HG02763 (cell line): ENCODE measurements around the gene GNG4.
"Not testable (repeated sequence)": the region's sequence is repeated elsewhere in the genome, so short reads cannot be mapped to it uniquely, and the experiment has no call there.

Experiments used
- ATAC-seq: cut with Tn5 transposase; IDR thresholded peaks from one replicate; pipeline ENCODE4 v1.9.1; 2021; ENCODE audit warnings: mild to moderate bottlenecking, moderate library complexity; ENCODE audit not compliant: unreplicated experiment

GNG4 gene

DNA sequence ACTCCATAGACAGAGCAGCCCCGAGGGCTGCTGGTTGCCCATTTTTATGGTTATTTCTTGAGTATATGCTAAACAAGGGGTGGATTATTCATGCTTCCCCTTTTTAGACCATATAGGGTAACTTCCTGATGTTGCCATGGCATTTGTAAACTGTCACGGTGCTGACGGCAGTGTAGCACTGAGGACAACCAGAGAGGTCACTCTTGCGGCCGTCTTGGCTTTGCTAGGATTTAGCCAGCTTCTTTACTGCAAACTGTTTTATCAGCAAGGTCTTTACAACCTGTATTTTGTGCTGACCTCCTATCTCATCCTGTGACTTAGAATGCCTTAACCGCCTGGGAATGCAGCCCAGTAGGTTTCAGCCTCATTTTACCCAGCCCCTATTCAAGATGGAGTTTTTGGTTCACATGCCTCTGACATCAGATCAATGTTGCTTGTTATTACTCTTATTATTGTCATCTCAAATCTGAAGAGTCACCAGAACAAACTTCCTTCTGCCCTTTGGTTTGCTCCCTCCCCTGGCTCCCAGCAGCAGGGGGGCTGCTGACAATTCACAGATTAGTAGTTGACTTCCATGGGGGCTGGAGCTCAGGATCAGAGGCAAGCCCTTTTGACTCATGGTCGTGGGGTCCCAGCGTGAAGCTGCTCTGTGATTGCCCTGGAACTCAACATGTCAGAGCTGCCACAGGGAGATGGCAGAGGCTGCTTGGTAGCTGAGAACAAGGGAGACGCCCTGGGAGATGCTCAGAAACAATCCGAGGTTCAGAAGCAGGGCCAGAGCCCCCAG is 103.0 kb downstream of the GNG4 start:
- ATAC-seq = not testable (repeated sequence)

DNA sequence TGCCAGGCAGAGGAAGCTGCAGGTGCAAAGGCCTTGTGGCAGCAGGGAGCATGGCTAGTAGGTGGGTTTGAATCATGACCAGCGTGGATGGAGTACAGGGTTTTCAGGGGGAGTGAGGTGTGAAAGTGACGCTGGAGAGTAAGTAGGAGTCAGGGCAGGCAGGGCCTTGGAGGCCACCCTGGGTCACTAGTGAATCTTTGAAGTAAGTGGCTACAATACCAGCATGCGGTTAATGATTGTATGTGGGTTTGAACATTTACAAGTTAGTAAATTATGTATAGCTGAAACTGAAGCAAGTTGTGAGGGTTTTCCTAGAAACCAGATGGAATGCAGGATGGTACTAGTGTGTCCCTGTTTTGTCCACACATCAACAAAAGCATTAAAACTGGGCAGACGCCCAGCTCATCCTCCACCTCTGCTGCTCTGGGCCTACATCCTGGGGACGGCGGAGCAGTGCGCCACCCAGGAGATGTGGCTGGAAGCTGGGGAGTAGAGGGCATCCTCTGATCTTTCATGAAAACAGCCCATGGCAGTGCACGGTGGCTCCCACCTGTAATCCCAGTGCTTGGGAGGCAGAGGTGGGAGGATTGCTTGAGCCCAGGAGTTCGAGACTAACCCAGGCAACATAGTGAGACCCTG is 104.2 kb downstream of the GNG4 start:
- ATAC-seq = no peak

DNA sequence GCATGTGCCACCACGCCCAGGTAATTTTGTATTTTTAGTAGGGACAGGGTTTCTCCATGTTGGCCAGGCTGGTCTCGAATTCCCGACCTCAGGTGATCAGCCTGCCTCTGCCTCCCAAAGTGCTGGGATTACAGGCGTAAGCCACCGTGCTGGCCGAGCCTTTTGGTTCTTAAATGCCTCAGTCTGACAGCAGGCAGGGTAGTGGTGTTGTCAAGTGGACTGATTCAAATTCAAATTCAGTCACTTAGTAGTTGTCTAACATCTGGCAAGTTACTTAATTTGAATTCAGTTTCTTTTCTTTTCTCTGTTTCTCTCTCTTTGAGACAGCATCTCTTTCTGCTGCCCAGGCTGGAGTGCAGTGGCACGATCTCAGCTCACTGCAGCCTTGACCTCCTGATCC is 106.7 kb downstream of the GNG4 start:
- ATAC-seq = not testable (repeated sequence)

DNA sequence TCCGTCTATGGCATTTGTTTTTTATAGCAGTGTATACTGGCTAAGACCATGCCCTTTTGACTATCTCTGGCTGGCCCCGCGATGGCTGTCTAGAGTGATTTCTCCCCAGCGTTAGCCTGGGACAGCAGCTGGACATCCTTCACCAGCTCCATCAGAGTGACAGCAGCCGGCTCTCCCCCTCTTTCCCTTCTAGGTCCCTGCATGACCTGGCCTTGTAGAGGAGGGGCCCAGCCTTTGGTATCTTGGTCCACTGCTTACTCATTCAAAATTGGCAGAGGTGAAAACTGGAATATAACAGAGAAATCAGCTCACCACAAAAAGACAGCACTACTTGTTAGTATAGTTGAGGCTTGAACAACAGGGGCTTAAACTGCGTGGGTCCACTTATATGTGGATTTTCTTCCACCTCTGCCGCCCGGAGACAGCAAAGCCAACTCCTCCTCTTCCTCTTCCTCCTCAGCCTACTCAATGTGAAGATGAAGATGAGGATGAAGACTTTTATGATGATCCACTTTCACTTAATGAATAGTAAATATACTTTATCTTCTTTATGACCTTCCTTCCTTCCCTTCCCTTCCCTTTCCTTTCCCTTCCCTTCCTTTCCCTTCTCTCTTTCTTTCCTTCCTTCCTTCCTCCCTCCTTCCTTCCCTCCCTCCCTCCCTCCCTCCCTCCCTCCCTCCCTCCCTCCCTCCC is 116.0 kb downstream of the GNG4 start:
- ATAC-seq = no peak

DNA sequence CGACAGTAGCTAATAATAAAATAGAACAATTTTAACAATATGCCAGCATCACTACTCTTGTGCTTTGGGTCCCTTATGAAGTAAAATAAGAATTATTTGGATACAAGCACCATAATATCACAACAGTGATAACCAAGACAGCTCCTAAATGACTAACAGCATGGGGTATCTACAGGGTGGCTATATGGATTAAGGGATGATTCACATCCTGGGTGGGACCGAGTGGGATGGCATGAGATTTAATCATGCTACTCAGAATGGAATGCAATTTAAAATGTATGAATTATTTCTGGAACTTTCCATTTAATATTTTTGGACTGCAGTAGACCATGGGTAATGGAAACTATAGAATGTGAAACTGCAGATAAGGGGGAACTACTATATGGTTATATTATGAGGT is 117.2 kb downstream of the GNG4 start:
- ATAC-seq = no peak

DNA sequence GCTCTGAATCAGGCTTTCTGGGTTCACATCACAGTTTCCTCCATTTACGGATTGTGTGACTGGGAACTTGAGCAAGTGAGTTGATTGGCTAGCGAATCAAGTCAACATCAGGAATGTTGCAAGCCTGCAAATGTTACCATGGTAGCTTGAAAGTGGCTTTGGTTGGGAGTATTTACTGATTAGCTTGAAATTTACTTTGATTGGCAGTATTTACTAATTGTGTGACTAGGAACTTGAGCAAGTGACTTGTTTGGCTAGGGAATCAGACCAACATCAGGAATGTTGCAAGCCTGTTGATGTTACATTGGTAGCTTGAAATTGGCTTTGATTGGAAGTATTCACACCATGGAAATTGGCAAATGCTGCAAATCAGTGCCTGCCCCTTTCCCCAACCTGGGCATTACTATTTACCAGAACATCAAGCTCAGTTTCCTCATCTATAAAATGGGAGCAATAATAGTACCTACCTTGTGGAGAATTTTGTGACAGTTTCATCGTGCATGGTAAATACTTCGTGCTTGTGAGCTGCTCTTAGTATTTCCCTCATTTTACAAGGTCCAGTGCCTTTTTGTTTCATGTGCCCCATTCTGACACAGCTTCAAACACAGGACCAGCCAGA is 122.3 kb downstream of the GNG4 start:
- ATAC-seq = no peak

DNA sequence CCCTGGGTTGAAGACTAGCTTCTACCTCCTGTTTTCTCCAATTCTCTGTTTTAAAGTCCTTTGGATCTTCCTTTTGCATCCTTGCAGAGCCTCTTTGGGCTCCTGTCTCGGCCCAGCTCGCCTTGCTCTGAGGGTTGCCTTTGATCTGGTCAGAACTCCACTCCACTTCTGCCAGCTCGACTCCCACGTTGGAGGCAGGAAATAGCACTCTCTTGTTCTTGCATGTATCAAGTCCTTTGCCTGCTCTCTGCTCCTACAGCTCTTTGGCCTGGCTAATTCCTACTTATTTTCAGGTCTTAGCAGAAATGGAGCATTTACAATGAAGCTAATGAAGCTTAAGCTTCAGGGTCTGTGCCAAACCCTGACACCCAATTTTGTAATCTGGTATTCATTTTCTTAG is 124.3 kb downstream of the GNG4 start:
- ATAC-seq = no peak

DNA sequence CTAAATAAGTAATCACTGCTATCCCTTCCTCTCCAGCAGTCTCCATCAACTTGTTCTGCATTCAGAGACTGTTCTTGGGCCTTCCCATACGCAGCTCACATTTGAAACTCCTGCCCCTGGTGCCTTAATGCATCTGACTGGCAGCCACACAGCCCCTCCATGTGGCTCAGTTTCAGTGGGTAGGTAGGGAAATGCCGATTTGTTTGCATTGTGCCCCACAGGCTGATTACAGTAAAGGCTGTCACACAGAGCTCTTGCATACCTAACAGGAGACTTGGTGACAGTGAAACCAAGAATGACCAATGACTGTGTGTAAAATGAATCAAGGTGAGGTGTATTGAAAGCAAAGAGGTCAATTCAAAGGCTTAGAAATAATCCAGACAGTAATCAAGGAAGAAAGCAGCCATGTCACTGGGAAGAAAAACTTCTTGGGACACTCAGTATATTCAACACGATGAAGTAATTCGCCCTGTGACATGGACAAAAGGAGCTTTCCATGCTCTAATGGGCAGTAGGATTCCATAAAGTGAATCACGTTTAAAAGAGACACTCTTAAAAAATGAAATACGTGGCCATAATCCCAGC is 132.6 kb downstream of the GNG4 start:
- ATAC-seq = no peak

DNA sequence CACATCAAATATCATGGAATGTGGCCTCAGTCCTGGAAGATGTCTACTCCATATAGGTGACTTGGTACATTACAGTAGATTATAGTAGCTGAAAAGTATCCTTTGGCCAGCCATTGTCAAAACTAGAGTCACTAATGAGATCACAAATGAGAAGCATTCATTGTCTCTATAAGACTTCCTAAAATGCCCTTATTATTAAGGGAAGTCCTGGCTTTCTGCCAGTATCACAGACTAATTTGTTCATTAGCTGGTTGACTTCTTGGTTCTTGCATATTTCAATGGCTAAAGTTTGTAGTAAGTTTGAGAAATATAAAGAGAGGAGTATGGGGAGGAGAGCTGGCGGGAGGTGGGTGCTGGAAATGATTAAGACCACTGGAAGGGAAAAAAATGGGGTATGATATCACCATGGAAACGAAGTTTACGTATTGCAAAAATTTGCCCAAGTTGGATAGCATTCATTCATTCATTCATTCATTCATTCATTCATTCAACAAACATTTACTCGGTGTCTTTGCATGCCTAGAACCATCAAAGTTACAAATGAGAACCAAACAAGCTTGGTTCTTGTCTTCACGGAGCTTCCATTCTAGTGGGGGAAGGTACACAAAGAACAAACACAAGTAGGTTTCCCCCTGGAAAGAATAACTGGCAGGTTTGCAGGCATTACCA is 133.6 kb downstream of the GNG4 start:
- no peak for ATAC-seq

DNA sequence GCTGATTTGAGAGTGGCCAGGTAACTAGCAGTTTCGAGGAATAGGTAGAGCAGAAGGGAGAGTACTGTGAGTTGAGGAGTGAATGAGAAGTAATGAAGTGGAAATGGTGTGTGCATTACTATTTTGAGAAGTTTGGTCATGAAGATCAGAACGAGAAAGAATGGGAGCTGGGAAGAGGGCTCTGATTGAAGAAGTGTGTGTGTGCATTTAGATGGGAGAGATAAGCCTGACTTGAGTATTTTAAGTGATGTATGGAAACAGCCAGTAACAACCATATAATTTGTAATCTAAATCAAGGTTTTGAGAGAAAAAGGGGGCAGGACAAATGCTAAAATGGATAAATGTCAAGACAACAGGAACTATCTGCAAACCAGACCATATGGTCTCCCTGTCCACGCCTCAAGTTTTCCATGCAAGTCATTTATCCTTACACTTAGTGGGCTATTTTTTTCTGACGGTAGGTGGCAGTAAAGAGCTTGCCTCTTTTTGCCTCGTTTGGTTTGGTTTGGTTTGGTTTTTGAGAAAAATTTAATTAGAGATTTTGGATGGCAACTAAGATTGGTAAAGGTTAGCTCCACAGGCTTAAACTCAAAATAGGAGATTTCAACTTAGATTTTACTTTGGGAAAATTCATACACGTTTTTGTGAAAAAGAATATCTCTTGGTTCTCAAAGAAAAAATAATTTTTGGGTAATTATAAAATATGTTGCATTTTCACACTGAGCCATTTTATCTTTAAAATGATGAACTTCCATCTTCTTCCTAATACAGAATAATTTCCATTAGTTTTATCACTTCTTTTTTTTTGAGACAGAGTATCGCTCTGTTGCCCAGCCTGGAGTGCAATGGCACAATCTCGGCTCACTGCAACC is 135.9 kb downstream of the GNG4 start:
- ATAC-seq = no peak

DNA sequence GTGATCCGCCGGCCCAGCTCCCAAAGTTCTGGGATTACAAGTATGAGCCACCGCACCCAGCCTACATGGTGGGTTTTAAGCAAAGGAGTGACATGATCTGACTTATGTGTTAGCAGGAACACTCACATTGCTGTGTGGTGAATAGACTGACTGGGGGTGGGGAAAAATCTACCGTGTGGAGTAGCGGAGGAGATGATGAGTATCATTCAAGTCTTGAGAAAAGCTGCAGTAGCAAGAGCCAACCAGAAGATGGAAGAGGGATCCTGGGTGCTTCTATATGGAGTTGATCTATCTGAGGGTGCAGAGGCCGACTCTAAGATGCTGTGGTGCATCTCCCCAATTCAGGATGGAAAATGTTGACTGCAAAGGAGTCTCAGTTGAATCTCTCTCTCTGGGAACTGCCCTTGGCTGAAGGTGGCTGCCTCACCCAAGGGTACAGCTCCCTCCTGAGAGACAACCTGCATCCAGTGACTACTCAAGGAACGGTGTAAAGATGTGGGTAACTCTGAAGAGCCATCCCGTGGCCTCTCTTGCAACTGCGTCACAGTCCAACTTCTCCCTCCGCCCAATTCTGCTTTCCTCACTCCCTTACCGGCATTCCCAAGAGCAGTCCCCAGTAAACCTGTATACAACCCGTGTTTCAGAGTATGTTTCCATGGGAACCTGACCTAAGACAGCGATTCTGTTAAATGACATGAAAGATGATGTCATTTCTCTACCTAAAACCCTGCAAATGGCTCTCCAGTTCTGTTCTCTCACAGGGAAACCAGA is 137.9 kb downstream of the GNG4 start:
- no peak for ATAC-seq

DNA sequence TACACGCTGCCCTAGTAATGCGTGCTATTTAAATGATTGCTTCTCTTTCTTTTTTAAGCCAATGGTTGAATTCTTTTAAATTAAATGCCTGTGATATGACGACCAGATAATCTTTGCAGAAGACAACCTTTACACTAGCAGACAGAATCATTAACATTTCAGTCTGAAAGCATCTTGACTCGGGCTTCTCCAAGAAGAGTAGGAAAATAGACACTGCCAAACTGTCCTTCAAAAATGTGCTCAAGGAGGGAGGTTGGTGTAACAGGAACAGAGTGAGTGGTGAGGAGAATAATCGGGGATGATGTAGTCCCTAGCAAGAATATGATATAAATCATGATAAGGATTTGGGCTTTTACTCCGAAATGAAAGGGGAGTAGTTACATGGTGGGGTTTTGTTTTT is 138.8 kb downstream of the GNG4 start:
- ATAC-seq = no peak

DNA sequence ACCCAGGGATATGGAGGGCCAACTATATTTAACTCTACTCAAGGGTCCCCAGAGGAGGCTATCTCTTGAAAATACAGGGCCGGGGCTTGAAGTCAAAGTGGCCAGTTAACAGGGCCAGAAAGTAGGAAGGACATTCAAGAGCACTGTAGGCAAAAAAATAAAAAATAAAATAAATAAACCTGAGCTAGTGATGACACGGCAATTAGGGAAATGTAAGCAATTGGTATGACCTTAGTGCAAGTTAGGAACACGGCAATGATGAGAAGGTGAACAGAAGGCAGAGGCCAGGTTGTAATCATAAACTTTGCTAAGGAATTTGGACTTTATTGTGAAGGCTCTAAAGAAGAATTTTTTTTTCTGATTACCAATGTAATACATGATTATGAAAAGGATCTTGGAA is 142.0 kb downstream of the GNG4 start:
- ATAC-seq = no peak

DNA sequence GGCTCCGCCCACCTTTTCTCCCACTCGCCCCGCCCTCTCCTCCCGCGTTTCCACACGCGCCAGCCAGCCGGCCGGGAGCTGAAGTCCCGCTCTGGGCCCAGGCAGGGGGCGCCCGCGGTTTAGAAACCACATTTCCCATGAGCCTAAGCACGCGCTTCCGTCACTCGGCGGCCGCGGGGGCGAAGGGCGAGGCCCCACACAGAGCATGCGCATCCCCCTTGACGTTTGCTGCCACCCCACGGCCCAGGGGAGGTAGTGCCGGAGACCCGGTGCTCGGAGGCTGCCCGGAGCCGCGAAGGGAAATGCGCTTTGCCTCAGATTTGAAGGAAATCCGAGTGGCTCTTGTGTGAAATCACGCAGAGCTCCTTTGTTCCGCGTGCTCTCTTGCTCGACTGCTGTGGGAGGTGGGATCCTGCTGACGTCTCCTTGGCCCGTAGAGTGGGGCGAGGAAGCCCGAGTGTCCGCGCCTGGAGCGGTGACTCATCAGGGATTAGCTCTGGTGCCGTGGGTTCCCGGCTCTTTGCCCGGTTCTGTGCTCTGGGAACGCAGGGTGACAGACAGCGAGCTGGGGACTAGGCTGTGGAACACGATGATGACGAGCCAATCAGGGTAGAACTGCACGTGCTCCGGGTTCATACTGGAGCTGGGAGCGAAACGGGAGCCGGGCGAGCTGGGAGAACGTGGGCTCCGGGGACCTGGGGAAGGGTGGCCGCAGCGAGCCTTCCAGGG is 144.9 kb downstream of the GNG4 start:
- ATAC-seq = peak; percentile 83

DNA sequence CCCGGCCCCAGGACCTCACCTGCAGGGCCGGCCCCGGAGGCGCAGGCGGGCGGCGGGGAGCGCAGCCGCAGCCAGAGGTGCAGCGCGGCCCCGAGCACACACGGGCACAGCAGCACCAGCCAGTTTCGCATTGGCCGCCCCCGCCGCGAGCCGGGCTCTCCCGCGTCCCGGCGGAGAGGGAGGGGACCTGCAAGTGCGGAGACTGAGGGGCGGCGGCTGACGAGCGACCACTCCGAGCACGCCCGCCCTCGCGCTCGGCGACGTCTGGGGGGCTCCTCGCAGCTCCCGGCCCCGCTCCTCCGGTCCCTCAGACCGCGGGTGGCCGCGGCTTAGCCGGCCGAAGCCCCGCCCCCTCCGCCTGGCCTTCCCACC is 145.5 kb downstream of the GNG4 start, which contains the start of gene B3GALNT2:
Gene B3GALNT2, minus strand, starts transcription at position 331 of the 372 bp plus-strand sequence. Its CDS starts 200 bp downstream, at position 131.
- ATAC-seq = peak; percentile 43

DNA sequence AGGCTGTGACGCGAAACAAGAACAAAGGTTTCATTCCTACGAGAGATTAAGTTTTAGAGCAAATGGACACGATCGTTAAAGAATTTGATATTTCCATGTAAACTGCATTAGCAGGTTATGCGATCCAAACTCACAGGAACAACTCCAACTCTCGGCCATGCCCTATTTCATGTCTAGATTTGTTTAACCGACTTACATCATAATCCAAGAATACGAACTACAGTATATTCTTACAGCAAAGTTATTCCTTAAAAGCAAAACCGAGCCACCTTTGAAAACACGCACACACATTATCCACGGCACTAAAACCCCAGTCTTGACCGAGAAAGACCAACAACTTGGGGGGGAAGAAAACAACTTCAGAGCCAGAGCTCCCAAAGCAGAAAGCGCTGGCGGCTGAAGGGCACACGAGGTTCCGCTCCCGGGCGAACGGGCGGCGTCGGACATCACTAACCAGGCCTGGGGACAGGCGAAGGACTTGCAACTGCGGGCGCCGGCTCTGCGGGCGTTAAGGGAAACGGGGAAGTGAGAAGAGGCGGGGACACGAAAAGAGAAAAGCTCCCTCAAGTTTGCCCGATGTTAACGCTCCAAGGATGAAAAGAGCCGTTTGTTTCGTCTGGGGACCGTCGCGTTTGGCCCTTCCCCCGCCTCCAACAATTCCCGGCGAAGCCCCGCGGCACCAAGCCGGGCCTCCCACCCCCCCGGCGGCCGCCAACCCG is 146.0 kb downstream of the GNG4 start:
- peak; percentile 11 for ATAC-seq

DNA sequence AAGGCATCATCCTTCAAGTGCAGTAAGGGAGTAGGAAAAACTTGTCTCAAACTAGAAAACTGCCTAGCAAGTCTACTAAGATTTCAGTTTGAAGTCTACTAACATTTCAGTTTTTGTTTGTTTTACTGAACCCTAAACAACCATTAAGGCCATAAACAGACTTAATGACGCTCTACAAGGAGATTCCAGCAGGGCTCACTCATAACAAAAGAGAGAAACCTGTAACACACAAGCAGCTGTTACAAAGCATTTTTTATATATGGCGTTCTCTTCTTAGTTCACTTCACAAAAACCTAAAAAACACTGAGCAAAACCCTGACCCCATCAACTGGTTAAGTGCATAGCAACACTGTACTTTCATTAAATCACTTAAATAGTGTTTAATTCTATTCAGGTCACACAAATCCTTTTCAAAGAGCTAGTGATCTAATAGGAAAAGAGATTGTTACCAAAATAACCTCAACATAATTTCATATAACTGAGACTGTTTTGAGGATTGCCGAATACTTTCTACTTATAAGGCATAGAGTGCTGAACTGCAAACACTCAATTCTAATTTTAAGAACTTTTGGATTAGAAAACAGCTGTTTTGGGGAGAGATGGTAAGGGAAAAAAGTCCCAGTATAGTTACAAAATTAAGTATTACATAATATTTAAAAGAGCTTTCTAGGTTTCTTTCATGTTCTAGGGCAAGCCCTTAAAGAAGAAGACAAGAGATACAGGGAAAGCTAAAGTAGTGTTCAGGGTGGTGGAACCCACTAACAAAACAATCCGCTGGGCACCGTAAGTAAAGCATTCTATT is 146.8 kb downstream of the GNG4 start:
- ATAC-seq = no peak
